IPS DF 6.9 (cell line): ENCODE results near the gene PSME1.
A peak's percentile ranks its signal among the peaks of the same experiment; 100 is the strongest.

ENCODE experiments used
- DNase-seq: peaks from one replicate; pipeline ENCODE4 v3.0.0-alpha.2; 2013; ENCODE audit warnings: low read depth, low spot score
- H3K27ac ChIP-seq: one replicate; pipeline ENCODE4 v1.5.1; 2013; ENCODE audit warnings: low read length, control low read depth
- H3K27me3 ChIP-seq: 2 replicates; pipeline ENCODE4 v1.6.1; 2013; ENCODE audit warnings: mild to moderate bottlenecking, low read length; ENCODE audit not compliant: control insufficient read depth, insufficient read depth
- H3K36me3 ChIP-seq: 2 replicates; pipeline ENCODE4 v1.6.1; 2013; ENCODE audit warnings: low read length; ENCODE audit not compliant: control insufficient read depth, insufficient read depth
- H3K4me1 ChIP-seq: 2 replicates; pipeline ENCODE4 v1.6.1; 2013; ENCODE audit warnings: low read length; ENCODE audit not compliant: control insufficient read depth, insufficient read depth
- H3K4me3 ChIP-seq: 2 replicates; pipeline ENCODE4 v1.5.1; 2013; ENCODE audit warnings: mild to moderate bottlenecking, low read length
- H3K9me3 ChIP-seq: 2 replicates; pipeline ENCODE4 v1.6.1; 2013; ENCODE audit warnings: low read length, inconsistent platforms; ENCODE audit not compliant: control insufficient read depth, insufficient read depth
- WGBS: extraction: QIAGEN DNeasy Blood & Tissue Kit; methylation state at CpG from one replicate; pipeline ENCODE4 v1.1.7; 2013; ENCODE audit warnings: mixed read lengths, missing lambda C conversion rate; ENCODE audit not compliant: insufficient read length, insufficient coverage; 5-methylcytosine and 5-hydroxymethylcytosine counted together

The PSME1 gene

DNA sequence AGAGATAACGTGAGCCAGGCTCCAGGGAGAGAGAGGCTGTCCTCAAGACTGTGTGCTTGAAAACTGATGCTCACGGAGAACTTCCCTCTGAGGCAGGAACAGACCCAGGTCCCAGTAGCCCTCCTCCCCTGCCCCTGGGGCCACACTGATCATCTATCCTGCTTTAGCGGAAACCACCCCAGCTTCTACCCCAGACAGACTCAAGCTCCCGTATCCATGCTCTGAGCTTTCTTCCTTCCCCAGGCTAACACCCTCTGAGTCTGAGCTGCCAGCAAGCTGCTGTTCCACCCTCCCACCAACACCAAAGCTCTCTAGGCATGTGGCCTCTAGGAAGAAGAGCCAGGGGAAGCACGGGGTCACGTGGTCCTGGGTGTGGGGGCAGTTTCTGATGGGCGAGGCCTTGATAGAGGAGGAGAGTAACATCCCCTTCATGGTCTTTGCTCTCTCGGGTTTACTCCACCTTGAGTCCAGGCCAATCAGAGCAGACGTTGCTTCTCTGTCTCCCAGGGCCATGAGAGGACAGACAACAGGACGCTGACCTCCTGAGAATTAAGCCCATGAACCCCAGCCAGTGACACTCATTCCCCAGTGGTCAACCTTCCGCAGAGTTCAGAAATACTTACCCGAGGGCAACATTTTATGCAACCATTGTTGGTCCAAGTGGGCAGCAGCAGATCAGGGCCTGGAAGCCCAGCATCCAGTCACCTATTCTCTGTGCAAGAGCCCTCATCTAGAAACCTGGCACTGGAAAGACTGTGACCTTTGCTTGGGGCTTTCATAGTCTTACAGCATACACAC lies 40.5 kb upstream of the PSME1 start:
- Histone ChIP-seq H3K27ac (no peak overlapping the region), H3K9me3 (no peaks in the 10 kb centered on the region), H3K27me3 (no peaks in the 10 kb centered on the region), H3K36me3 (peaks cover 16% of the 10 kb centered on the region), H3K4me1 (peaks cover 6% of the 10 kb centered on the region; the same call in 1 of the 2 replicates), H3K4me3 (peak overlapping the region; percentile 83; the same call in 1 of the 2 replicates)
- DNase-seq: no peak
- WGBS: no CpG with 5 or more reads among the region's 12 CpGs

DNA sequence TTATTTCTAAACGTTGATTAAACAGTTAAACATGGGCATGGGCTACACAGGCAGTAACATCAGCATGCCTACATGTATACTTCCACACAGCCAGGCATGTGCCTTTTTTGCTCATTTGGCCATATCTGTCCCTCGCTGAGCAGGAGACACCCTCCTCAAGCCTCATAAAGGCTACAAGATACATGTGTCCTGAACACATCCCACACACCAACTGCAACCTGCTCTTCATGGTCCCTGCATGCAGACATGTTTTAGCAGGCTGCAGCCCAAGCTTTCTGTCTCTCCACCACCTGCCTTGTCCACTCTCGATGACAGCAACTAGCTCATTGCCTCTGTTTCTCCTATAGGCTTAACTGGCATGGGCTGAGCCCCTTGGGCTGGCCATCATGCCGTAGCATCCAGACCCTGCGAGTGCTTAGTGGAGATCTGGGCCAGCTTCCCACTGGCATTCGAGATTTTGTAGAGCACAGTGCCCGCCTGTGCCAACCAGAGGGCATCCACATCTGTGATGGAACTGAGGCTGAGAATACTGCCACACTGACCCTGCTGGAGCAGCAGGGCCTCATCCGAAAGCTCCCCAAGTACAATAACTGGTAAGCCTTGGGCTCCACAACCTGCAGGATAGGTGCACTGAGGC lies 39.3 kb upstream of the PSME1 start:
- Histone ChIP-seq H3K27me3 (no peaks in the 10 kb centered on the region), H3K4me3 (no peak overlapping the region), H3K4me1 (peaks cover 6% of the 10 kb centered on the region; the same call in 1 of the 2 replicates), H3K36me3 (peaks cover 18% of the 10 kb centered on the region), H3K27ac (no peak overlapping the region), H3K9me3 (no peaks in the 10 kb centered on the region)
- no peak for DNase-seq
- WGBS: no CpG with 5 or more reads among the region's 8 CpGs

DNA sequence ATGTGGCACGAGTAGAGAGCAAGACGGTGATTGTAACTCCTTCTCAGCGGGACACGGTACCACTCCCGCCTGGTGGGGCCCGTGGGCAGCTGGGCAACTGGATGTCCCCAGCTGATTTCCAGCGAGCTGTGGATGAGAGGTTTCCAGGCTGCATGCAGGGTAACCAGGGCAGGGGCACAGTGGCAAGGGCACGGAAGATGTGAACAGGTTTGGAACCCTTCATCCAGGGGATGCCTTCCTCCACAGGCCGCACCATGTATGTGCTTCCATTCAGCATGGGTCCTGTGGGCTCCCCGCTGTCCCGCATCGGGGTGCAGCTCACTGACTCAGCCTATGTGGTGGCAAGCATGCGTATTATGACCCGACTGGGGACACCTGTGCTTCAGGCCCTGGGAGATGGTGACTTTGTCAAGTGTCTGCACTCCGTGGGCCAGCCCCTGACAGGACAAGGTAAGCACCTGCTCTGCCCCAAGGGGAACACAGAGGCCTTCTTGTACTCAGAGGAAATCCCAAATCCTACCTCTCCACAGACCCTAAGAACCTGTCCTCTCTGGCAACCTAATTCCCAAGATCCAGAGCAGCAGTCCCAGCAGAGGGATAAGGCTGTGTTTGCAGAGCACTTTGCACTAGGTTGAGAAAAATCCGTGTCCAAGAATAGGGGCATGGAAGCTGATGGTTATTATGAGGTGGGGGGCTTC lies 37.6 kb upstream of the PSME1 start:
- no peaks in the 10 kb centered on the region for H3K9me3 ChIP-seq
- H3K27ac ChIP-seq: no peak overlapping the region
- no CpG with 5 or more reads among the region's 16 CpGs for WGBS
- no peak overlapping the region for H3K4me3 ChIP-seq
- H3K27me3 ChIP-seq: no peaks in the 10 kb centered on the region
- H3K36me3 ChIP-seq: peaks cover 22% of the 10 kb centered on the region
- H3K4me1 ChIP-seq: peaks cover 6% of the 10 kb centered on the region; the same call in 1 of the 2 replicates
- no peak for DNase-seq

DNA sequence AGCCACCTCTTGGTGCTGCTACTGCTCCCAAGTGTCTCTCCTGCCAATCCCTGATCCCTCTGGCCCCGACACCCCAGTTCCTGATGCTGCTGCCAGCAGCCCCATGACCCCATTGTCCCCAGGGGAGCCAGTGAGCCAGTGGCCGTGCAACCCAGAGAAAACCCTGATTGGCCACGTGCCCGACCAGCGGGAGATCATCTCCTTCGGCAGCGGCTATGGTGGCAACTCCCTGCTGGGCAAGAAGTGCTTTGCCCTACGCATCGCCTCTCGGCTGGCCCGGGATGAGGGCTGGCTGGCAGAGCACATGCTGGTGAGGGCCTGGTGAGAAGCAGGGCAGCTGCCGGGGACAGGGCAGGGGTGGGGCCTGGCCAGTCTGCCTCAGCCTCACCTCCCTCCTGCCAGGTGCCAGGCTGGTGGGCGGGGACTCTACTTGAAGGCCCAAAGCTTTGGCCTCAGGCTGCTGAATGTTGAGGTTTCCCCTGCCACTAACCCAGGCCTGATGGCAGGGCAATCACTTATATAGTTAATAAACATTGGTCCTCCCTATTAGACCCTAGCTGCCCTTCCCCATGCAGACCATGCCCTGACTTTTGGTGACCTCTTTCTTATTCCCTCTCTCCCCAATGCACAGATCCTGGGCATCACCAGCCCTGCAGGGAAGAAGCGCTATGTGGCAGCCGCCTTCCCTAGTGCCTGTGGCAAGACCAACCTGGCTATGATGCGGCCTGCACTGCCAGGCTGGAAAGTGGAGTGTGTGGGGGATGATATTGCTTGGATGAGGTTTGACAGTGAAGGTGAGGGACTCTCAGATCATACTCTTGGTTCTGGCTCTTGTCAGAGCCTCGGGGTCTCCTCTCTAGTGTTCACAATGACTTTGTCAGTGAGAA lies 36.8 kb upstream of the PSME1 start:
- H3K4me1 ChIP-seq: 0 out of 2 replicates have a peak, but pooled peaks cover 3% of the 10 kb centered on the region
- DNase-seq: no peak
- H3K36me3 ChIP-seq: peaks cover 27% of the 10 kb centered on the region
- no peaks in the 10 kb centered on the region for H3K9me3 ChIP-seq
- no peak overlapping the region for H3K27ac ChIP-seq
- no peak overlapping the region for H3K4me3 ChIP-seq
- no CpG with 5 or more reads among the region's 17 CpGs for WGBS
- H3K27me3 ChIP-seq: no peaks in the 10 kb centered on the region

DNA sequence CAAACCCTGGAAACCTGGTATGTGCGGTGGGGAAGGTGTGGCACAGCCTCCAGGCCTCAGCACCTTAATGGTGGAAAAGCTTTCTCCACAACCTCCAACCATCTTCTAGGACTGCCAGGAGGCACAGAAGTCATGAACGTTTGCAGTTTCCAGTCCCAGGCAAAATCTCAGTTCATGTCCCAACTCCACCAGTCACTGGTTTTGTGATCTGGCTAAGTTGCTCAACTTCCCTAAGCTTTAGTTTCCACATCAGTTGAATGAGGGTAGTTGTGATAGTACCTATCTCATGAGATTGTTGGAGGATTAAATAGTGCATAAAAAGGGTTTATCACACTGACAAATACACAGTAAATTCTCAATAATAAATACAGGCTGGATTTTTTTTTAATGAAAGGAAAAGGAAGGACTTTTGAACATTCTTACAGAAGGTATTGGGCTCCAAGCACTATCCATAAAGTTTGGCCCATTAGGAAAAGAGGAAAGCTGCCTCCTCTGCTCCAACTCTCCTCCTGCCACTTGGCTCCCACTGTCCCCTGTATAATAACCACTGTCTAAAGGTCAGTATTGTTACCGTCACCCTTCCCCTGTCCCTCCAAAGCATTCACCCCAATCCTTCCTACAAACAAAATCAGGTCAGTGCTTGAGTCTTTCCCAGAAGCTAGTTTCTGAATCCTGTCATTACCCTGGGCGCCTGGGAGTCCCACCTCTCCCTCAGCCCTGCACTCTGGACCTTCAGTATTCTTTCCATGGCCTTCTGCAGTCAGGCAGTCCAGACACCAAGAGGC lies 35.6 kb upstream of the PSME1 start:
- Histone ChIP-seq H3K36me3 (peaks cover 27% of the 10 kb centered on the region), H3K4me1 (0 out of 2 replicates have a peak, but pooled peaks cover 3% of the 10 kb centered on the region), H3K27me3 (no peaks in the 10 kb centered on the region), H3K4me3 (no peak overlapping the region), H3K27ac (no peak overlapping the region), H3K9me3 (no peaks in the 10 kb centered on the region; the same call in 1 of the 2 replicates)
- WGBS: no CpG with 5 or more reads among the region's 4 CpGs
- no peak for DNase-seq

DNA sequence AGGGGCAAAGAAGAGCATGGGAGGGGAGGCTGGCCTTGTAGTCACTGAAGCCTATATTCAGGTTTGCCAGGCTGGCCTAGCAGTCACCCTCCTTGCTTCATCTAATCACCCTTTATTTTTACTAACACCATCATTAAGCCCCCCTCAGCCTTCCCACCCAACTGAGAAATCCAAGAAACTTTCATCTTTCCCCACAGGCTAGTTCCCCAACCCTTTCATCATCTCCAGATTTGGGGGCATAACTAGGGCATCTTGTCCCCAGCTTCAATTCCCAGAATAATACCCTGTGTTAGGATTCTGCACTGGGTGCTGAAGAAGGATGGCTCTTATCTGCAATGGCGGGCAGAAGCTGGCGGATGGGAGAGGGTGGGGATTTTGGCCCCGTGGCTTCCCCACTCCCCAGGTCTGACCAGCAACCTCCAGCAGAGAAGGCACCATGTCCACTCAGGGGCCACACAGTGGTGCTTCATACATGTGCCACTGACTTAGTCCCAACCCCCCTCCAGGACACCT lies 35.0 kb upstream of the PSME1 start:
- Histone ChIP-seq H3K27ac (no peak overlapping the region), H3K27me3 (no peaks in the 10 kb centered on the region), H3K9me3 (no peaks in the 10 kb centered on the region; the same call in 1 of the 2 replicates), H3K4me1 (no peaks in the 10 kb centered on the region), H3K4me3 (no peak overlapping the region), H3K36me3 (peaks cover 27% of the 10 kb centered on the region)
- DNase-seq: no peak
- no CpG with 5 or more reads among the region's 3 CpGs for WGBS

DNA sequence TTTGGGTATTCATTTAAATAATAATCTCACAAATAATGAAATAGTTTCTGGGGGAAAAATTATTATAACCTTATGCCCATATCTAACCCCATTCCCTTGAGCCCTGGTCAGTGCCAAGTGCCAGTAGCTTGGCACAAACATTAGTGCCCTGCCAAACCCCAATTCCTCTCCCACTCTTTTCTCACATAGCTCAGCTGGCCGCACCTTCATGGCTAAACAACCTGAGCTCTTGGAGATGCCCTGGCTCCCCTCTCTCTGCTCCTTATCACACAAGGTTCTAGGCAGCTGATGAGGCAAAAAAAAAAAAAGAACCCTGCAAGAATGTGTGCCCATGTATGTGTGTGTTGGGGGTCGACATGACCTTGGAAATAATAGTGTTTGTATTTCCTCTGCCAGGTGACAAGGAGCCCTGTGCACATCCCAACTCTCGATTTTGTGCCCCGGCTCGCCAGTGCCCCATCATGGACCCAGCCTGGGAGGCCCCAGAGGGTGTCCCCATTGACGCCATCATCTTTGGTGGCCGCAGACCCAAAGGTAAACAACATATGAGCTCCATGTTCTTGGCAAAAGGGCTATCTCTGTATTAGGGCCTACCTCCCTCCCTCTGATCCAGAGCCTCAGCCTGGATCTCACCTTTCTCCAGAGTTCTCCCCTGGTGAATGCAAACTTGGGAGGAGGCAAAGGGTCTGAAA lies 33.5 kb upstream of the PSME1 start:
- Histone ChIP-seq H3K27me3 (no peaks in the 10 kb centered on the region), H3K36me3 (peaks cover 27% of the 10 kb centered on the region), H3K4me1 (no peaks in the 10 kb centered on the region), H3K4me3 (no peak overlapping the region), H3K27ac (no peak overlapping the region), H3K9me3 (no peaks in the 10 kb centered on the region; the same call in 1 of the 2 replicates)
- WGBS: no CpG with 5 or more reads among the region's 7 CpGs
- no peak for DNase-seq

DNA sequence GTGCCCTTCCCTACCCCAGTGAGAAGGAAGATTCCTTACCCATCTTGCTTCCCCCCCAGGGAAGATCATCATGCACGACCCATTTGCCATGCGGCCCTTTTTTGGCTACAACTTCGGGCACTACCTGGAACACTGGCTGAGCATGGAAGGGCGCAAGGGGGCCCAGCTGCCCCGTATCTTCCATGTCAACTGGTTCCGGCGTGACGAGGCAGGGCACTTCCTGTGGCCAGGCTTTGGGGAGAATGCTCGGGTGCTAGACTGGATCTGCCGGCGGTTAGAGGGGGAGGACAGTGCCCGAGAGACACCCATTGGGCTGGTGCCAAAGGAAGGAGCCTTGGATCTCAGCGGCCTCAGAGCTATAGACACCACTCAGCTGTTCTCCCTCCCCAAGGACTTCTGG lies 32.5 kb upstream of the PSME1 start:
- Histone ChIP-seq H3K36me3 (peaks cover 22% of the 10 kb centered on the region), H3K4me3 (no peak overlapping the region), H3K27me3 (no peaks in the 10 kb centered on the region), H3K4me1 (no peaks in the 10 kb centered on the region), H3K9me3 (no peaks in the 10 kb centered on the region; the same call in 1 of the 2 replicates), H3K27ac (no peak overlapping the region)
- WGBS: no CpG with 5 or more reads among the region's 13 CpGs
- DNase-seq: no peak
